HL-60 (cell line): Measurements from ENCODE around the gene TTYH2.

Experiments used
- DNase-seq, 2 experiments: peaks; one replicate each; pipeline ENCODE4 v3.0.0-alpha.2; 2010 to 2020; ENCODE audit warnings: low read depth in 1 of 2, low spot score in 1 of 2
- H3K27ac ChIP-seq: fragments of 250-450 bp; sonication (Bioruptor Pico); replicated peaks from 2 replicates; pipeline ENCODE4 v1.5.1; 2020; ENCODE audit warnings: mild to moderate bottlenecking, moderate library complexity
- H3K27me3 ChIP-seq: fragments of 250-450 bp; sonication (Bioruptor Pico); 2 replicates; pipeline ENCODE4 v1.5.1; 2021; ENCODE audit warnings: mild to moderate bottlenecking, moderate library complexity; ENCODE audit not compliant: insufficient read depth, poor library complexity, severe bottlenecking
- H3K4me3 ChIP-seq: replicated peaks from 2 replicates; pipeline ENCODE4 v1.5.1; 2011; ENCODE audit warnings: mild to moderate bottlenecking, control low read depth, low read length; ENCODE audit not compliant: insufficient read depth
- CTCF ChIP-seq: IDR thresholded peaks from one replicate; pipeline ENCODE4 v1.5.1; 2011; ENCODE audit warnings: low read length, control low read depth, inconsistent platforms; ENCODE audit not compliant: insufficient read depth
- GABPA ChIP-seq: IDR thresholded peaks from 2 replicates; pipeline ENCODE4 v1.6.1; 2012; ENCODE audit warnings: low read depth
- POLR2AphosphoS5 ChIP-seq: IDR thresholded peaks from 2 replicates; pipeline ENCODE4 v1.6.1; 2012; ENCODE audit warnings: low read depth
- REST ChIP-seq: IDR thresholded peaks from 2 replicates; pipeline ENCODE4 v1.6.1; 2012; ENCODE audit warnings: low read depth; ENCODE audit not compliant: insufficient replicate concordance
- SPI1 ChIP-seq: IDR thresholded peaks from 2 replicates; pipeline ENCODE4 v1.6.1; 2012; ENCODE audit warnings: low read depth, mild to moderate bottlenecking, borderline replicate concordance

TTYH2 gene

GRCh38 chr17:74219576-74220133 is 6.3 kb downstream of the TTYH2 start:
- no peak for TF ChIP-seq CTCF
- no peak for TF ChIP-seq GABPA
- TF ChIP-seq REST: no peak
- Histone ChIP-seq H3K27ac (no peak overlapping the region), H3K27me3 (no peaks in the 10 kb centered on the region), H3K4me3 (no peak overlapping the region)
- DNase-seq: peak in 1 of 2 experiments; percentile 10

- no peak for DNase-seq
- no peaks in the 10 kb centered on the region for H3K27me3 ChIP-seq
- no peak overlapping the region for H3K4me3 ChIP-seq
- H3K27ac ChIP-seq: no peak overlapping the region
- TF ChIP-seq GABPA (no peak), REST (no peak), SPI1 (no peak), POLR2AphosphoS5 (no peak)
Measured at GRCh38 chr17:74220219-74220618, 6.8 kb downstream of the TTYH2 start.

- no peak for DNase-seq
- no peak overlapping the region for H3K27ac ChIP-seq
- TF ChIP-seq REST (no peak), SPI1 (no peak), GABPA (no peak), POLR2AphosphoS5 (no peak), CTCF (no peak)
- H3K4me3 ChIP-seq: no peak overlapping the region
- no peaks in the 10 kb centered on the region for H3K27me3 ChIP-seq
Measured at GRCh38 chr17:74220946-74221818, 7.8 kb downstream of the TTYH2 start.
